Lung (tissue), 12 donors: ENCODE measurements around the gene ABCC2. TPM values are rescaled to one million over a fixed set of nuclear protein-coding genes. Genes with fewer than 3 reads are reported as not detected.

ENCODE experiments used
- ATAC-seq: fragments of 200-7000 bp; cut with Tn5 transposase; one replicate; pipeline ENCODE4 v1.9.1; 2020; ENCODE audit warnings: moderate number of reproducible peaks; ENCODE audit not compliant: insufficient read depth, low FRiP score
- DNase-seq, 3 donors: peaks; one replicate each; pipeline ENCODE4 v3.0.0-alpha.2; 2013 to 2017
- H3K27ac ChIP-seq, 2 donors: one replicate each; pipeline ENCODE4 v1.5.1; 2013; ENCODE audit warnings: mild to moderate bottlenecking in 2 of 2, moderate library complexity in 2 of 2, control low read depth in 1 of 2, inconsistent platforms in 1 of 2, low read depth in 1 of 2, low read length in 1 of 2
- H3K27me3 ChIP-seq, 3 donors: one replicate each; pipeline ENCODE4 v1.5.1; 2013; ENCODE audit warnings: low read length in 2 of 3; ENCODE audit not compliant: control insufficient read depth in 3 of 3, insufficient read depth in 3 of 3
- H3K36me3 ChIP-seq, 4 donors: one replicate each; pipeline ENCODE4 v1.5.1; 2013; ENCODE audit warnings: low read length in 4 of 4, mild to moderate bottlenecking in 1 of 4, moderate library complexity in 1 of 4; ENCODE audit not compliant: control insufficient read depth in 4 of 4, insufficient read depth in 4 of 4
- H3K4me1 ChIP-seq, 5 donors: one replicate each; pipeline ENCODE4 v1.5.1; 2013; ENCODE audit warnings: low read length in 5 of 5, mild to moderate bottlenecking in 2 of 5, moderate library complexity in 1 of 5; ENCODE audit not compliant: control insufficient read depth in 5 of 5, insufficient read depth in 5 of 5
- H3K4me3 ChIP-seq: one replicate; pipeline ENCODE4 v1.5.1; 2013; ENCODE audit warnings: mild to moderate bottlenecking, control low read depth, moderate library complexity
- H3K9ac ChIP-seq, 2 donors: one replicate each; pipeline ENCODE4 v1.5.1; 2013; ENCODE audit warnings: low read length in 2 of 2, control low read depth in 1 of 2; ENCODE audit not compliant: insufficient read depth in 1 of 2
- H3K9me3 ChIP-seq, 4 donors: one replicate each; pipeline ENCODE4 v1.5.1; 2013; ENCODE audit warnings: low read length in 3 of 4, mild to moderate bottlenecking in 1 of 4, moderate library complexity in 1 of 4; ENCODE audit not compliant: control insufficient read depth in 4 of 4, insufficient read depth in 3 of 4
- WGBS, 2 donors: extraction: QIAGEN DNeasy Blood & Tissue Kit; methylation state at CpG; one replicate each; pipeline ENCODE4 v1.1.7; 2013; 5-methylcytosine and 5-hydroxymethylcytosine counted together
- polyA plus RNA-seq, 2 donors: library from polyadenylated mRNA; stranded (reverse); fragments of 200-250 nt; gene quantifications; one replicate each; pipeline ENCODE4 v1.2.1, GENCODE V29; 2013
- total RNA-seq, 2 donors: library from RNA; depleted of rRNA in 1 of 2; stranded (reverse); fragments of >200 nt in 1 of 2; gene quantifications; one replicate each; pipeline ENCODE4 v1.2.1, GENCODE V29; 2014 to 2021
- TF ChIP-seq, protein P1 (sequence below): IDR thresholded peaks from 2 replicates; pipeline ENCODE4 v1.5.1; 2012; ENCODE audit warnings: mild to moderate bottlenecking; ENCODE audit errors: control extremely low read depth, extremely low read depth
- donor health status: control.
- donor health status: control.
- donor health status: Bipolar disorder and iron deficiency.
- donor health status: healthy.
- donor health status: DM: yes; HTN: yes; CAD: no.

ABCC2 gene
- total and polyA plus RNA-seq, 4 donors = 0.47 to 1.3 (median 0.96) TPM

DNA sequence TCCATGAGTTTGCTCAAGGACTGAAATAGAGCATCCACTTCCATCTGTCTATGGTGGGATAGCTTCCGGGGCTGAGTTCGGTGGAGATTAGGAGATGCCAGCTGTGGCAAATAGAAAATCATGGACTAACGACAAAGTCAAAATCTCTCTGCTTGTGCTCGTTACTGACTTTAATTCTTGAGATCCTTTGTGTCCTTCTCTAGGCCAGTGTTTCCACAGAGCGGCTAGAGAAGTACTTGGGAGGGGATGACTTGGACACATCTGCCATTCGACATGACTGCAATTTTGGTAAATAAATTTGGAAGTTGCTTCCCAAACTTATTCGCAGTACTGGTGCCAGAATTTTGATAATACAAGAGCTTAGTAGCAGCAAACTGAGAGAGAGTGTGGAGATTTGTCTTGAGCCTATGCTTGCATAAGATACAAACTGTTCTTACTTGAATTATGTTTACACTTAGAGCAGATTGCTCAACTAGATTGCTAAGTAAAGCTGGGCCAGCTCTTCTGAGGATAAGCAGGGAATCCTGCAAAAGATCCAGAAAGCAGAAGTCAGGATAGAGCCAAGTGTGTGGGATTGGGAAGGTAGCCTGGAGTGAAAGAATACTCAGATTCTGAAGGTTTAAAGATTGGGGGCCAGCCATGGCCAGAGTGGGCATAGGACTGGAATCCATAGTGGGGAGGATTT, 27.6 kb downstream of the ABCC2 start:
- no peaks in the 10 kb centered on the region for H3K27me3 ChIP-seq
- H3K4me3 ChIP-seq = no peak overlapping the region
- peaks cover 0 to 5% (median 0%) of the 10 kb centered on the region in 5 donors for H3K4me1 ChIP-seq
- no peaks in the 10 kb centered on the region for H3K36me3 ChIP-seq
- 77 to 87% methylated on average over 7 of the region's 7 CpGs for WGBS, 2 donors
- no peak overlapping the region for H3K9ac ChIP-seq
- no peaks in the 10 kb centered on the region for H3K9me3 ChIP-seq
- peak overlapping the region in 1 of 2 donors; percentile 17 for H3K27ac ChIP-seq
- DNase-seq (peak in 2 of 3 donors; percentile 47 to 80), ATAC-seq (peak; percentile 53)
- TF ChIP-seq, protein P1, sequence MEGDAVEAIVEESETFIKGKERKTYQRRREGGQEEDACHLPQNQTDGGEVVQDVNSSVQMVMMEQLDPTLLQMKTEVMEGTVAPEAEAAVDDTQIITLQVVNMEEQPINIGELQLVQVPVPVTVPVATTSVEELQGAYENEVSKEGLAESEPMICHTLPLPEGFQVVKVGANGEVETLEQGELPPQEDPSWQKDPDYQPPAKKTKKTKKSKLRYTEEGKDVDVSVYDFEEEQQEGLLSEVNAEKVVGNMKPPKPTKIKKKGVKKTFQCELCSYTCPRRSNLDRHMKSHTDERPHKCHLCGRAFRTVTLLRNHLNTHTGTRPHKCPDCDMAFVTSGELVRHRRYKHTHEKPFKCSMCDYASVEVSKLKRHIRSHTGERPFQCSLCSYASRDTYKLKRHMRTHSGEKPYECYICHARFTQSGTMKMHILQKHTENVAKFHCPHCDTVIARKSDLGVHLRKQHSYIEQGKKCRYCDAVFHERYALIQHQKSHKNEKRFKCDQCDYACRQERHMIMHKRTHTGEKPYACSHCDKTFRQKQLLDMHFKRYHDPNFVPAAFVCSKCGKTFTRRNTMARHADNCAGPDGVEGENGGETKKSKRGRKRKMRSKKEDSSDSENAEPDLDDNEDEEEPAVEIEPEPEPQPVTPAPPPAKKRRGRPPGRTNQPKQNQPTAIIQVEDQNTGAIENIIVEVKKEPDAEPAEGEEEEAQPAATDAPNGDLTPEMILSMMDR = no peak

DNA sequence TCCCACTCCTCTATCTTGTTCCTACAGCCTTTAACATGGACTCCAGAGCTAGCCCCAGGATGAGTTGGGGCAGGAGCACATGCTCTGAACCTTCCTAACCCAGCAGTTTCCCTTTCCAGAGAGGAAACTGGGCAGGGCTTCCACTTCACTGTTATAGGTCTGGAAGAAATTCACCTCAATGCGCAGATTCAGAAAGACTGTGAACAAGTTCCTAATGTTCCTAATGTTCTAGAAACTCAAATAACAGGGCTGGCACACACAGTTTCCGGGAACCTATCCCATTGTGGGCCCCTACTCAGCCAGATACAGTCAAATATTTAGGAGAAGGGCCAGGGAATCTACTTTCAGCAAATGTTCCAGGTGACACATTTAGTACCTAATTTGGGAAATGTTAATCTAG, 29.7 kb downstream of the ABCC2 start:
- 85 to 94% methylated on average over 2 of the region's 2 CpGs for WGBS, 2 donors
- peaks cover 0 to 2% (median 0%) of the 10 kb centered on the region in 4 donors for H3K36me3 ChIP-seq
- ATAC-seq (no peak), DNase-seq (no peak)
- H3K4me1 ChIP-seq = peaks cover 0 to 5% (median 0%) of the 10 kb centered on the region in 5 donors
- no peaks in the 10 kb centered on the region for H3K27me3 ChIP-seq
- no peaks in the 10 kb centered on the region for H3K9me3 ChIP-seq
- no peak overlapping the region for H3K9ac ChIP-seq
- TF ChIP-seq, protein P1 = no peak
- no peak overlapping the region for H3K27ac ChIP-seq
- no peak overlapping the region for H3K4me3 ChIP-seq

GRCh38 chr10:99814143-99814542, 31.7 kb downstream of the ABCC2 start:
- DNase-seq (no peak), ATAC-seq (no peak)
- Histone ChIP-seq H3K9me3 (no peaks in the 10 kb centered on the region), H3K27ac (no peak overlapping the region), H3K9ac (no peak overlapping the region), H3K36me3 (peaks cover 0 to 4% (median 0%) of the 10 kb centered on the region in 4 donors), H3K4me3 (no peak overlapping the region), H3K27me3 (no peaks in the 10 kb centered on the region), H3K4me1 (peaks cover 0 to 5% (median 0%) of the 10 kb centered on the region in 5 donors)
- TF ChIP-seq, protein P1 = no peak
- WGBS, 2 donors = 93 to 96% methylated on average over 8 of the region's 8 CpGs
